Measurements from ENCODE around the gene SPOPL. TPM values are rescaled to one million over a fixed set of nuclear protein-coding genes. Genes with fewer than 3 reads are reported as not detected.

The SPOPL gene
- total and polyA plus RNA-seq, 2 donors (not counting 1 experiment from before 2014, with no cell fraction given) = 14.0 to 53.6 TPM

DNA sequence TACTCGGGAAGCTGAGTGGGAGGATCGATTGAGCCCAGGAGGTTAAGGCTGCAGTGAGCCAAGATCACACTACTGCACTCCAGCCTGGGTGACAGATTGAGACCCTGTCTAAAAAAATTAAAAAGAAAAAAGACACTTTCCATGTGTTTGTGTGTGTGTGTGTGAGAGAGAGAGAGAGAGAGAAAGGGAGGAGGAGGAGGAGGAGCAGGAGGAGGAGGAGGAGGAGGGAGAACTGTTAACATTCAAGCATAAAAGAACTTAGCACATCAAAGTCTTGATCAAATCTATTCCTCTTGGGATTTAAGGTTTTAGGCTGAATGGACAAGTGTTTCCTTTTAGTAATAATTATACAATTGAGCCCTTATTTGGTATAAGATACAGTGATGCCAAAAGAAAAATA, 75.5 kb downstream of the SPOPL start:
- CTCF ChIA-PET = no interaction called here
- Histone ChIP-seq H3K9ac (ENCODE audit: low read length) (no peak overlapping the region), H3K79me2 (ENCODE audit: control insufficient read depth, insufficient read depth, low read length) (no peaks in the 10 kb centered on the region), H3K4me1 (ENCODE audit: control insufficient read depth in 2 of 2, insufficient read depth in 2 of 2, low read length in 2 of 2) (no peaks in the 10 kb centered on the region), H3K27ac (ENCODE audit: low read length in 2 of 2) (no peak overlapping the region), H3K9me3 (ENCODE audit: control extremely low read depth in 1 of 3, control insufficient read depth in 2 of 3, insufficient read depth in 1 of 3, low read length in 2 of 3) (no peaks in the 10 kb centered on the region), H3K27me3 (replicated peaks in 1 of 4; ENCODE audit: control extremely low read depth in 1 of 4, control insufficient read depth in 3 of 4, insufficient read depth in 4 of 4, low read length in 3 of 4) (no peaks in the 10 kb centered on the region), H3K4me2 (replicated peaks; ENCODE audit: low read depth, low read length, poor library complexity, severe bottlenecking) (no peak overlapping the region), H4K20me1 (ENCODE audit: control insufficient read depth, insufficient read depth, low read length, poor library complexity, severe bottlenecking) (no peaks in the 10 kb centered on the region), H3K36me3 (replicated peaks in 1 of 2; ENCODE audit: control extremely low read depth in 1 of 2, control insufficient read depth in 1 of 2, extremely low read depth in 1 of 2, insufficient read depth in 2 of 2, low read length in 1 of 2) (peaks cover 2 to 22% of the 10 kb centered on the region in 2 experiments), H3K4me3 (ENCODE audit: control extremely low read depth in 1 of 5, extremely low read depth in 1 of 5, insufficient read depth in 1 of 5, low read depth in 2 of 5, low read length in 4 of 5) (no peak overlapping the region), H2AFZ (ENCODE audit: insufficient read depth, low read depth, low read length, poor library complexity, severe bottlenecking) (no peak overlapping the region)
- H3K27ac Mint-ChIP-seq = no peak overlapping the region
- POLR2A ChIA-PET = no interaction called here
- ATAC-seq (ENCODE audit: low read depth) (no peak), DNase-seq (no peak)
- H3K4me1 Mint-ChIP-seq = no peaks in the 10 kb centered on the region
- no peaks in the 10 kb centered on the region for H3K27me3 Mint-ChIP-seq
- TF ChIP-seq, protein P1, sequence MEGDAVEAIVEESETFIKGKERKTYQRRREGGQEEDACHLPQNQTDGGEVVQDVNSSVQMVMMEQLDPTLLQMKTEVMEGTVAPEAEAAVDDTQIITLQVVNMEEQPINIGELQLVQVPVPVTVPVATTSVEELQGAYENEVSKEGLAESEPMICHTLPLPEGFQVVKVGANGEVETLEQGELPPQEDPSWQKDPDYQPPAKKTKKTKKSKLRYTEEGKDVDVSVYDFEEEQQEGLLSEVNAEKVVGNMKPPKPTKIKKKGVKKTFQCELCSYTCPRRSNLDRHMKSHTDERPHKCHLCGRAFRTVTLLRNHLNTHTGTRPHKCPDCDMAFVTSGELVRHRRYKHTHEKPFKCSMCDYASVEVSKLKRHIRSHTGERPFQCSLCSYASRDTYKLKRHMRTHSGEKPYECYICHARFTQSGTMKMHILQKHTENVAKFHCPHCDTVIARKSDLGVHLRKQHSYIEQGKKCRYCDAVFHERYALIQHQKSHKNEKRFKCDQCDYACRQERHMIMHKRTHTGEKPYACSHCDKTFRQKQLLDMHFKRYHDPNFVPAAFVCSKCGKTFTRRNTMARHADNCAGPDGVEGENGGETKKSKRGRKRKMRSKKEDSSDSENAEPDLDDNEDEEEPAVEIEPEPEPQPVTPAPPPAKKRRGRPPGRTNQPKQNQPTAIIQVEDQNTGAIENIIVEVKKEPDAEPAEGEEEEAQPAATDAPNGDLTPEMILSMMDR (IDR thresholded peaks at IDR 0.05) = no peak
- no peaks in the 10 kb centered on the region for H3K9me3 Mint-ChIP-seq (ENCODE audit: insufficient read depth)
- no peak overlapping the region for H3K4me3 Mint-ChIP-seq
- intact Hi-C loops (cut with micrococcal nuclease) = no loop called here
- WGBS (ENCODE audit: insufficient coverage) = no CpG with 5 or more reads among the region's 2 CpGs

DNA sequence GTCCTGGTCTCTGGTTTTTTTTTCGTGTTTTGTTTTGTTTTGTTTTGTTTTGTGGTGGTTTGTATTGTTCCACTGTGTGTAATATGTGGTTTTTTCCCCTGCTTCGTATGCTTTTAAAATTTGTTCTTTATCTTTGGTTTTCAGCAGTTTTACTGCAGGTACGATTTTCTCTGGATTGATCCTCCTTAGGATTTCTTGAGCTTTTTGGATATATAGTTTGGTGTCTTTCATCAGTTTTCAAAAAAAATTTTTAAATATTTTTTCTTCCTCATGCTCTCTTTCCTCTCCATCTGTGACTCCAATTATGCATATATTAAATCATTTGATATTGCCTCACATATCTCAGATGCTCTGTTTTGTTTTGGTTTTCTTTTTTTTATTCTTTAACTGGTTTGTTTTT, 78.0 kb downstream of the SPOPL start:
- Histone ChIP-seq H3K9ac (ENCODE audit: low read length) (no peak overlapping the region), H4K20me1 (ENCODE audit: control insufficient read depth, insufficient read depth, low read length, poor library complexity, severe bottlenecking) (no peaks in the 10 kb centered on the region), H3K9me3 (ENCODE audit: control extremely low read depth in 1 of 3, control insufficient read depth in 2 of 3, insufficient read depth in 1 of 3, low read length in 2 of 3) (no peaks in the 10 kb centered on the region), H3K36me3 (replicated peaks in 1 of 2; ENCODE audit: control extremely low read depth in 1 of 2, control insufficient read depth in 1 of 2, extremely low read depth in 1 of 2, insufficient read depth in 2 of 2, low read length in 1 of 2) (peaks cover 6 to 17% of the 10 kb centered on the region in 2 experiments), H2AFZ (ENCODE audit: insufficient read depth, low read depth, low read length, poor library complexity, severe bottlenecking) (no peak overlapping the region), H3K27ac (ENCODE audit: low read length in 2 of 2) (no peak overlapping the region), H3K4me2 (replicated peaks; ENCODE audit: low read depth, low read length, poor library complexity, severe bottlenecking) (no peak overlapping the region), H3K79me2 (ENCODE audit: control insufficient read depth, insufficient read depth, low read length) (no peaks in the 10 kb centered on the region), H3K27me3 (replicated peaks in 1 of 4; ENCODE audit: control extremely low read depth in 1 of 4, control insufficient read depth in 3 of 4, insufficient read depth in 4 of 4, low read length in 3 of 4) (no peaks in the 10 kb centered on the region), H3K4me3 (ENCODE audit: control extremely low read depth in 1 of 5, extremely low read depth in 1 of 5, insufficient read depth in 1 of 5, low read depth in 2 of 5, low read length in 4 of 5) (no peak overlapping the region), H3K4me1 (ENCODE audit: control insufficient read depth in 2 of 2, insufficient read depth in 2 of 2, low read length in 2 of 2) (no peaks in the 10 kb centered on the region)
- H3K4me3 Mint-ChIP-seq = no peak overlapping the region
- intact Hi-C loops (cut with micrococcal nuclease) = no loop called here
- ATAC-seq (ENCODE audit: low read depth) (no peak), DNase-seq (no peak)
- H3K27ac Mint-ChIP-seq = no peak overlapping the region
- no peaks in the 10 kb centered on the region for H3K27me3 Mint-ChIP-seq
- ChIA-PET POLR2A (no interaction called here), CTCF (no interaction called here)
- 94% methylated on average over 2 of the region's 3 CpGs for WGBS (ENCODE audit: insufficient coverage)
- H3K9me3 Mint-ChIP-seq (ENCODE audit: insufficient read depth) = no peaks in the 10 kb centered on the region
- TF ChIP-seq, protein P1 (IDR thresholded peaks at IDR 0.05) = no peak
- TF ChIP-seq EZH2 (IDR thresholded peaks at IDR 0.05; ENCODE audit: borderline replicate concordance, insufficient read depth, low read depth, low read length, poor library complexity, severe bottlenecking) = no peak
- H3K4me1 Mint-ChIP-seq = no peaks in the 10 kb centered on the region

Measured in B cell (primary cell).